Keratinocyte (primary cell): ENCODE results near the gene DNAJC7. TPM values are rescaled to one million over a fixed set of nuclear protein-coding genes. Genes with fewer than 3 reads are reported as not detected.

Experiments
- DNase-seq: peaks from one replicate; pipeline ENCODE4 v3.0.0-alpha.2; 2011; ENCODE audit warnings: low read depth, missing footprints, low spot score
- FAIRE-seq: peaks from 2 replicates; lab custom pipeline; 2011; peaks lifted over from hg19 to GRCh38; lab: Jason Lieb, UNC
- H2AFZ ChIP-seq: 2 replicates; pipeline ENCODE4 v1.6.0; 2012; ENCODE audit warnings: low read length, control low read depth, inconsistent platforms; ENCODE audit not compliant: control insufficient read depth
- H3K27ac ChIP-seq: 2 replicates; pipeline ENCODE4 v1.5.1; 2011; ENCODE audit warnings: low read length; ENCODE audit not compliant: control insufficient read depth, insufficient read depth
- H3K27me3 ChIP-seq: 3 replicates; pipeline ENCODE4 v1.6.0; 2011; ENCODE audit warnings: low read length; ENCODE audit not compliant: control insufficient read depth, insufficient read depth; ENCODE audit errors: extremely low read depth
- H3K36me3 ChIP-seq, 2 experiments: 2 replicates in 1 of 2; 3 replicates in 1 of 2; pipeline ENCODE4 v1.5.1; 2011; ENCODE audit warnings: low read length in 2 of 2, mild to moderate bottlenecking in 1 of 2; ENCODE audit not compliant: control insufficient read depth in 2 of 2, insufficient read depth in 2 of 2; ENCODE audit errors: extremely low read depth in 1 of 2
- H3K4me1 ChIP-seq: 3 replicates; pipeline ENCODE4 v1.5.1; 2011; ENCODE audit warnings: low read length; ENCODE audit not compliant: control insufficient read depth, insufficient read depth; ENCODE audit errors: extremely low read depth
- H3K4me2 ChIP-seq: 3 replicates; pipeline ENCODE4 v1.6.0; 2011; ENCODE audit warnings: low read depth, low read length; ENCODE audit not compliant: control insufficient read depth, insufficient read depth; ENCODE audit errors: extremely low read depth
- H3K4me3 ChIP-seq, 3 experiments: fragments of 200-600 bp in 1 of 3; sonication (generic) in 1 of 3; 2 replicates in 2 of 3; 3 replicates in 1 of 3; pipeline ENCODE4 v1.5.1; 2011 to 2016; ENCODE audit warnings: low read length in 3 of 3, mild to moderate bottlenecking in 3 of 3, control low read depth in 2 of 3, inconsistent platforms in 1 of 3, low read depth in 1 of 3, mixed read lengths in 1 of 3, mixed run types in 1 of 3, moderate library complexity in 1 of 3; ENCODE audit not compliant: control insufficient read depth in 2 of 3, insufficient read depth in 2 of 3; ENCODE audit errors: extremely low read depth in 1 of 3
- H3K79me2 ChIP-seq: 2 replicates; pipeline ENCODE4 v1.6.0; 2012; ENCODE audit warnings: low read length; ENCODE audit not compliant: control insufficient read depth, insufficient read depth
- H3K9ac ChIP-seq: 3 replicates; pipeline ENCODE4 v1.6.0; 2011; ENCODE audit warnings: low read length; ENCODE audit not compliant: control insufficient read depth, insufficient read depth; ENCODE audit errors: extremely low read depth
- H3K9me1 ChIP-seq: 3 replicates; pipeline ENCODE4 v1.6.0; 2011; ENCODE audit warnings: low read length; ENCODE audit not compliant: control insufficient read depth, insufficient read depth; ENCODE audit errors: extremely low read depth
- H3K9me3 ChIP-seq: 2 replicates; pipeline ENCODE4 v1.5.1; 2012; ENCODE audit warnings: low read depth, low read length; ENCODE audit not compliant: control insufficient read depth
- H4K20me1 ChIP-seq: 3 replicates; pipeline ENCODE4 v1.6.0; 2011; ENCODE audit warnings: low read length; ENCODE audit not compliant: control insufficient read depth, insufficient read depth; ENCODE audit errors: extremely low read depth
- EZH2 ChIP-seq: IDR thresholded peaks from one replicate; pipeline ENCODE4 v1.6.1; 2012; ENCODE audit warnings: inconsistent platforms, mild to moderate bottlenecking, low read length, moderate library complexity
- dilution Hi-C: fragments of 300-500 bp; cut with MboI; formaldehyde crosslinking; loops from one replicate; pipeline ENCODE4 v1.7.0; 2020; ENCODE audit warnings: low sequenced_read_pairs; ENCODE audit not compliant: extremely low pct_ligation_motif_present
- polyA plus RNA-seq, 5 experiments: library from polyadenylated mRNA; depleted of rRNA in 3 of 5; stranded (reverse) in 3 of 5; stranded (forward) in 1 of 5; unstranded in 1 of 5; fragments of >200 nt; gene quantifications; 1 replicate in 1 of 5; 2 replicates in 3 of 5; 3 replicates in 1 of 5; pipeline versions ENCODE4 v1.2.1 to v1.2.3, GENCODE V29; 2011 to 2012; ENCODE audit warnings: missing spikeins in 2 of 5, low read depth in 1 of 5, low replicate concordance in 1 of 5
- TF ChIP-seq, protein P1 (sequence below), 3 experiments: IDR thresholded peaks in 1 of 3; conservative IDR thresholded peaks in 1 of 3; optimal IDR thresholded peaks in 1 of 3; 2 replicates in 2 of 3; 3 replicates in 1 of 3; pipeline versions ENCODE3 to v1.5.1; 2011; ENCODE audit warnings: low read length in 3 of 3, mild to moderate bottlenecking in 3 of 3, moderate library complexity in 2 of 3, control low read depth in 1 of 3, inconsistent platforms in 1 of 3; ENCODE audit not compliant: insufficient read depth in 2 of 3; ENCODE audit errors: extremely low read depth in 1 of 3

The DNAJC7 gene
- polyA plus RNA-seq, 1 donor (not counting 4 experiments of a cell fraction or from before 2014, with no cell fraction given) = 82.5 TPM

DNA sequence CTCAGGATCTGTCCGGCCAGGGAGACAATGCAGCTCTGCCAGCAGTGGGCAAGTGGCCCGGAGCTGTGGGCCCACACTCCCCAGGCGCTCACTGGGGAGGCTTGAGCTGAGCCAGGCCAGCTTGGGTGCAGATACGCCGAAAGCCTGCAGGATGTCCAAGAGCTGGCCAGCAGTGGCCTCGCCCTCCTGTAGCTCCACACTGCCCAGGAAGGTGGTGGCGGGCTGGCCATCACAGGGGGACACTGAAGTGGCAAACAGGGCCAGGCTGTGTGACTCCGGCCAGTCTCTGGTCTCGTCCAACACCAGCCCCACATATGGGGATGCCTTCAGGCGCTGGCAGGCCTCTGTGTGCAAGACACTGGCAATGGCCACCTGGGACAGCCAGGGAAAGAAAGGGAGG lies 23.6 kb upstream of the DNAJC7 start:
- DNase-seq (no peak), FAIRE-seq (no peak)
- Histone ChIP-seq H3K4me3 (no peak overlapping the region), H3K9me3 (no peaks in the 10 kb centered on the region), H2AFZ (no peak overlapping the region), H3K27ac (no peak overlapping the region), H3K36me3 (no peaks in the 10 kb centered on the region), H4K20me1 (no peaks in the 10 kb centered on the region), H3K79me2 (no peaks in the 10 kb centered on the region), H3K4me2 (no peak overlapping the region), H3K4me1 (peaks cover 7% of the 10 kb centered on the region), H3K9me1 (no peaks in the 10 kb centered on the region), H3K9ac (no peak overlapping the region), H3K27me3 (no peaks in the 10 kb centered on the region)
- dilution Hi-C loops = no loop called here
- no peak for TF ChIP-seq EZH2
- TF ChIP-seq, protein P1, sequence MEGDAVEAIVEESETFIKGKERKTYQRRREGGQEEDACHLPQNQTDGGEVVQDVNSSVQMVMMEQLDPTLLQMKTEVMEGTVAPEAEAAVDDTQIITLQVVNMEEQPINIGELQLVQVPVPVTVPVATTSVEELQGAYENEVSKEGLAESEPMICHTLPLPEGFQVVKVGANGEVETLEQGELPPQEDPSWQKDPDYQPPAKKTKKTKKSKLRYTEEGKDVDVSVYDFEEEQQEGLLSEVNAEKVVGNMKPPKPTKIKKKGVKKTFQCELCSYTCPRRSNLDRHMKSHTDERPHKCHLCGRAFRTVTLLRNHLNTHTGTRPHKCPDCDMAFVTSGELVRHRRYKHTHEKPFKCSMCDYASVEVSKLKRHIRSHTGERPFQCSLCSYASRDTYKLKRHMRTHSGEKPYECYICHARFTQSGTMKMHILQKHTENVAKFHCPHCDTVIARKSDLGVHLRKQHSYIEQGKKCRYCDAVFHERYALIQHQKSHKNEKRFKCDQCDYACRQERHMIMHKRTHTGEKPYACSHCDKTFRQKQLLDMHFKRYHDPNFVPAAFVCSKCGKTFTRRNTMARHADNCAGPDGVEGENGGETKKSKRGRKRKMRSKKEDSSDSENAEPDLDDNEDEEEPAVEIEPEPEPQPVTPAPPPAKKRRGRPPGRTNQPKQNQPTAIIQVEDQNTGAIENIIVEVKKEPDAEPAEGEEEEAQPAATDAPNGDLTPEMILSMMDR (optimal IDR thresholded peaks at IDR 0.05 in 1 of 3, IDR thresholded peaks at IDR 0.05 in 1 of 3, conservative IDR thresholded peaks at IDR 0.05 in 1 of 3; ENCODE audit: extremely low read depth in 1 of 3, insufficient read depth in 2 of 3, low read length in 3 of 3) = no peak

DNA sequence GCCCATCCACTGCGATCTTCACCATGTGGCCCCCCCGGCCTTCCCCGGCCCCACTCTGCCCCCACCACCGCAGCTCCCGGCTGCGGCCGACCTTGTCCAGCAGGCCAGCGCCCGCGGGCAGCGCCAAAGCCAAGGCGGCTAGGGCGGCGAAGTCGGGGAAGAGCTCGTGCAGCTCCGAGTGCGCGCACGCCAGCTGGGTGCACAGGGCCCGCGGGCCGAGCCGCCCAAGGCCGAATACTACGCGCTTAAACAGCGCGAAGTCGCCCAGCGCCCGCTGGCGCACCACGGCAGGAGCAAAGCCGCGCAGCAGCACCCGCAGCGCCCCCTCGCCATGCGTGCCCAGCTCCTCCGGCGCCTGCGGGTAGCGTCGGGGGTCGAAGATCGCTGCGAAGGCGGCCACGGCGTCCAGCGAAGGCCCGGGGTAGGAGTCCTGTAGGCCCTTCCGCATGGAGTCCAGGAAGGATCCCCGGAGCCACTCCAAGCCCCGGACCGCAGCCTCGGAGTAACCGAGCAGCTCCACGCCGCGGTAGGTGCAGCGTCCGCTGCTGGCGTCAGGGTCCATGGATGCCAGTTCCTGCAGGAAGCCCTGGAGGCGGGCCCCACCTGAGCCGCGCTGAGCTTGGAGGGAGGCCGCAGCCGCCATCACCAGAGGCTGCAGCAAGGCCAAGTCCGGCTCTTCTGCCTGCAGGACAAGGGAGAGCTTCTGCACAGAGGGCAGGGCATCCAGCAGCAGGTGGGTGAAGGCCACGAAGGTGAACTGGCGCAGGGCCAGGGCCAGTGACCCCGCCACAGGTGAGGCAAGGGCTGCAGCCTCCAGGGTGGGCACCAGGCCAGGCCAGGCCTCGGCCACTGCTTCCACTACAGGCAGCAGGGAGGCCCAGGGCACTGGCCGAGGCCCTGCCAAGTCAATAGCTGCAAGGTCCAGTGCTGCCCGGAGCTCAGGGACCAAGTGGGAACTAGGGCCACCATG lies 22.8 kb upstream of the DNAJC7 start:
- DNase-seq = no peak
- Histone ChIP-seq H3K9ac (no peak overlapping the region), H3K4me1 (peaks cover 7% of the 10 kb centered on the region), H2AFZ (no peak overlapping the region), H3K27ac (no peak overlapping the region), H4K20me1 (no peaks in the 10 kb centered on the region), H3K27me3 (no peaks in the 10 kb centered on the region), H3K79me2 (no peaks in the 10 kb centered on the region), H3K9me3 (no peaks in the 10 kb centered on the region), H3K4me3 (no peak overlapping the region), H3K9me1 (no peaks in the 10 kb centered on the region), H3K36me3 (no peaks in the 10 kb centered on the region), H3K4me2 (no peak overlapping the region)
- dilution Hi-C loops = no loop called here
- no peak for FAIRE-seq
- TF ChIP-seq, protein P1 (optimal IDR thresholded peaks at IDR 0.05 in 1 of 3, IDR thresholded peaks at IDR 0.05 in 1 of 3, conservative IDR thresholded peaks at IDR 0.05 in 1 of 3; ENCODE audit: extremely low read depth in 1 of 3, insufficient read depth in 2 of 3, low read length in 3 of 3) = no peak
- TF ChIP-seq EZH2 = no peak
